ELF-1 (cell line): Measurements from ENCODE around the gene PDLIM7.

ENCODE experiments used
- DNase-seq: peaks from one replicate; pipeline ENCODE4 v3.0.0-alpha.2; 2016; ENCODE audit warnings: low read depth, low spot score

The PDLIM7 gene

GRCh38 chr5:177507596-177508220, 10.3 kb upstream of the PDLIM7 start:
- no peak for DNase-seq

DNA sequence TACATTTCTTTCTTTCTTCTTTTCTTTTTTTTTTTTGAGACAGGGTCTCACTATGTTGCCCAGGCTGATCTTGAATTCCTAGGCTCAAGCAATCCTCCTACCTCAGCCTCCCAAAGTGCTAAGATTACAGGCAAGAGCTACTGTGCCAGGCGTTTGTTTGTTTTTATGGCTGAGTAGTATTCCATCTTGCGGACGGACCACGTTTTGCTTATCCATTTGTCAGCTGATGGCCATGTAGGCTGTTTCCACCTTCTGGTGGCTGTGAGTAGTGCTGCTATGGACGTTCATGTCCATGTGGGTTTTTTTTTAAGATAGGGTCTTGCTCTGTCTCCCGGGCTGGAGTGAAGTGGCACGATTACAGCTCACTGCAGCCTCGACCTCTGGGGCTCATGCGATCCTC, 9.8 kb upstream of the PDLIM7 start:
- DNase-seq, result no peak

DNA sequence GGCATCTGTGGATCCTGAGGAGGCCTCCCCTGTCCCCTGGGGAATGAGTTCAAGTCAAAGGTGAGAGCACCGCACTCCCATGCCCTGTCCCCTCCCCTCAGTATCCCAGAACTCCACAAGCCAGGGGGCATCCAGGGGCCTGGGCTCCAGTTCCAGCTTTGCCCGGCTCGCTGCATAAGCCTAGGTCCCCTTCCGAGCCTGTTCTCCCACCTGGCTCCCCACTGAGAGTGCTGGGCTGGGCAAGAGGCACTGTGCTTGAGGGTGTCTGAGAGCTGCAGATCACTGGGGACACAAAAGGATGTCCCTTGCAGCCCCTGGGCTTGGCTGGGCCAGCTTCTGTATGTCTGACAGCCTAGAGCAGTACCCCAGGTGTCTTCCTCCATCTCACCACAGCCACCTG, 7.7 kb upstream of the PDLIM7 start:
- DNase-seq, result no peak

- DNase-seq, result no peak
These were observed 7.0 kb upstream of the PDLIM7 start for GRCh38 chr5:177504086-177505056.

GRCh38 chr5:177503351-177504085, 6.1 kb upstream of the PDLIM7 start:
- DNase-seq, result no peak

DNA sequence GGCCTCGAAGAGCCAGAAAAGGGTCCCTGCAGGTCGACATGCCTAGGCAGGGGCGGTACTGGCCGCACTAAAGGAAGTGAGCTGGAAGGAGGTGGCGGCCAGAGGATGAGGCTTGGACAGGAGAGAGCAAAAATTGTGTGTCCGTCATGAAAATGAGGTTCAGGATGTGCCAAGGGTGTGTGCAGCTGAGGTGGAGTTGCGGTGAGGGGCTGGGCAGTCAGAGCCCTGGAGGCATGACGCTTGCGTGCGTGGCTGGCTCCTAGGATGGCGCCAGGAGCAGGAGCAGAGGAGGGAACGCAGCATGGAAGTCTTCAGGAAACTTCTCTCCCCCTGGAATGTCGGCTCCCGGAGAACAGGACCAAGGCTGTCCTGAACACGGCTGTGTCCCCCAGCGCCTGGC, 5.5 kb upstream of the PDLIM7 start:
- no peak for DNase-seq

- no peak for DNase-seq
These were observed 4.7 kb upstream of the PDLIM7 start for GRCh38 chr5:177501874-177502678.

GRCh38 chr5:177500685-177501522, 3.5 kb upstream of the PDLIM7 start:
- peak; percentile 91 for DNase-seq

DNA sequence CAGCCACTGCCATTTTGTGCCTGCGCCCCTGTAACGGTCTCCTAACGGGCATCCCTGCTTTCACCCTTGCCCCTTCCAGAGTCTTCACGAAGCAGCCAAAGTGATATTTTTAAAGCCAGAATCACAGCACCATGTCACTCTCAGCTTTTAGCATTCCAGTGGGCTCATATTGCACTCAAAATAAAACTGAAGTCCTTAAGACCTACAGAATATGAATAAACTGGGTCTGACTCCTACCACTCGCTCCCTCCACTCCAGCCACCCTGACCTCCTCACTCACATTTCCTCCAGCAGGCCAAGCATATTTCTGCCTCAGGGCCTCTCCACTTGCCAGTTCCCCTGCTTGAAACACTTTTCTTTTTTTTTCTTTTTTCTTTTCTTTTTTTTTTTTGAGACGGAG, 2.4 kb upstream of the PDLIM7 start:
- DNase-seq, result no peak

DNA sequence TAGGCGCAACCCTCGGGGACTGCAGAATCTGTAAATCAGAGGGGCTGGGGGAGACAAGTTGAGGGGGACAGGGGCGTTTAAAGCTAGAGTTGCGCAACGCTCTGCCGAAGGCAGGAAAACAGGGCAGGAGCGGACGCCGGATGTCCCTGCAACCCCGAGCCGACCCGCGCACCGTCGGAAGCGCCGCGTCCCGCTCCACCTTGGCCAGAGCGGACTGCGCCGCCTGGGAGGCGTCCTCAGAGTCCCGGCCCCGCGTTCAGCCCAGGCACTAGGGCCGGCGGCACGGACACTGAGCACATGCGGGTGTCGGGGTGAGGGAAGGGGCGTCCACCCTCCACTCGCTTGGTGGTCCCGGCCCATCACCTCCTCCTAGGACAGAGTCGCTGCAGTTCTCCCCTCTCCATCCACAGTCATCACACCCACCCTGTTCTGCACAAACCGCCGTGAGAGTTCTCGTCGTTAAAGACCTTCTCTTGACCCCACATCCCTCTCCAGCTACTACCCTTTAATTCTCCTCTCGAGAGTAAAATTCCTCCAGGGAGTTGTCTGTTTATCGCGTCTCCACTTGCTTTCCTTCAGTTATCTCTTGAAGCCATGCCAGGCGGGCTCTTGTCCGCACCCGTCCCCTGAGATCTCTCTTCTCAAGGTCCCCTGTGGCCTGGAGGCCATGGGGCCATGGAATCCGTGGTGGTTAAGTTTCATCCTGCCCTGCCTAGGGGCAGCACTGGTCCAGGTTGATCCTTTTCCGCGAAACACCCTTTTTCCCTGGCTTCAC, 796 bp upstream of the PDLIM7 start:
- no peak for DNase-seq

DNA sequence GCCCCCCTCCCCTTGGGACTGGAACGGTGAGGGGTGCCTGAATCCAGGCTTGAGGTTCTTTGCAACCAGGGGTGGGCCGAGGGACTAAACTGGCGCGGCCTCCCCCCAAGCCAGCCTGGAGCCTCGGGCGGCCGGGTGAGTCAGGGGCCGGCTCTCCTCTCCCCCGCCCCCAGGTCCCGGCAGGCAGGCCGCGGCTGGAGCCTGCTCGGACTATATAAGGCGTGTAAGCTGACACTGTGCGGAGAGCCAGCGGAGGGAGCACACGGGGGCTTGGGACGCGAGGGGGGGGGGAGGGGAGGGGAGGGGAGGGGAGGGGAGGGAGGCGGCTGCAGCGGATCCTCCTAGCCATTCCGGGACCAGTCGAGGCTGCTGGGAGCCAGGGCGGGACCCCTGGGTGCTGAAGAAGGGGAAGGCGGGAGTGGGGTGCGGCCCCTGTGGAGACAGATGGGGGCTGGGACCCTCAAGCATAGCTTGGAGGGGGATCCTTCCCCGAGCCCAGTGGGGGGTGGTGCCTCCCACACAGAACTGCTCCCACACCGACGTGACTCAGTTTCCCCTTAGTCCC, 595 bp downstream of the PDLIM7 start:
- DNase-seq, result peak; percentile 94

GRCh38 chr5:177496070-177496726, 1.2 kb downstream of the PDLIM7 start:
- peak; percentile 71 for DNase-seq

DNA sequence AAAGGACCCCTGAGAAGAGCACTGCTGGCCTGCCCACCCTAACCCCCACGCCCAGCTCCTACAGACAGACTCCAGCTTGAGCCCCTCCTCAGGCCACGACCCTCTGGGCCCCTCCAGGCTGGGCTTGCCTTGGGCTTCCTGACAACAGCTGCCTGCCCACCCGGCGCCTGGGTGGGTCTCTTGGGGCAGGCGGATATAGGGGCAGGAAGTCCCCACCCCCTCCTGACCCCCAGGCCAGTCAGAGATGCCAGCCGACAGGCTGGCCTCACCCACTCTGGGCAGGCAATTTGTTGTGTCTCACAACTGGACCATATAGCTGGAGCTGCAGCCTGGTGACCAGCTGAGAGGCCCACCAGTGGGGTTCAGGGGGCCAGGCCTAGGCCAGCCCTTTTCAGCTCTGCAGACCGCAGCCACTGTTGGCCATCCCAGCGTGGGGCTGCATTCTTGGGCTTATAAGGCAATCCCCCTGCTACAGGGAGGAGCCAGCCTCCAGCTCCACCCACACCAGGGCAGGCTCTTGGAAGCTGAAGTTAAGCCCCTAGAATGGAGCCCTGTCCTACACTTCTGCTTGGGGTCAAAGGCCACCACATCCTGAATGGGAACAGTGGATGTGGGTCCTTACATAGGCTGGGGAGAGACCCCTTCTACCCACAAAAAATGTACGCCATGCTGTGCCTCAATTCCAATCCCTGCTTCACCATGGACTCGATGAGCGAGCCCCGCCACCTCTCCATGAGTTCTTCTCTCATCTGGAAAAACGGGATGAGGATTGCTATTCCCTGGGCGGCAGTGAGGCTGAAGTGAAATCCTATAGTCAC, 2.0 kb downstream of the PDLIM7 start:
- peak; percentile 90 for DNase-seq

DNA sequence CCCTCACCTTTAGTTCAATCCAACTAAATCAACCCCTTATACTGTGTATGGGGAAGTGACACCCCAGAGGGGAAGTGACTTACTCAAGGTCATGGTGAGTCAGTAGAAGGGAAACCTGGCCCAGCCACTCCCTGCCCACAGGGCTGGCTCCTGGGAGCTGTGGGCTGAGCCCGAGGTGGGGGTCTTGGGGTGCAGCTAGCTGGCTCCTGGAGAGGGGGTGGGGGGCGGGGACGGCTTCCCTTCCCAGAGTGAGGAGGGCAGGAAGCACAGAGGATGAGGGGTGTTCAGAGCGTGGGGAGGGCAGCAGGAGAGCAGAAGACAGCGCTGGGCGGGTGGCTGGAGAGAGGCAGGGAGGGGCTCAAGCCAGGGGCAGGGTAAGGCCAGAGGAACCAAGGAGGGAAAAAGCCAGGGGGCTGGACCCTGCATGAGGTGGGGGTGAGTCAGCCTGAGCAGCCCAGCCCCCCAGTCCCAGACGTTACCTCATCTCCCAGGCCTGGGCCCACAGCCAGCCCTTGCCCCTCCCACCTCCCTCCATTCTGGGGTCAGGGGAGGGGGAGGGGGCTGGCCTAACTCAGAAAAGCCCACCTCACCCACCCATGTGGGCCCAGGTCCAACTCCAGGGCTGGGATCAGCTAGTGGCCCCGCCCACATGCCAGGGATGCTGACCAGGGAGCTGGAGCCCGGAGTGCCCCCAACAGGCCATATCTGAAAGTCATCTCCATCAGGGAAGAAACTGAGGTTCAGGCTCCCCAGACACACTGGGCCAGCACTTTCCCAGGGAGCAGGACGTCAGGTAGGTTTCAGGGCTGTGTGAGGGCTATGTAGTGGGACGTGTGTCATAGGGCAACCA, 2.8 kb downstream of the PDLIM7 start:
- DNase-seq, result peak; percentile 80

DNA sequence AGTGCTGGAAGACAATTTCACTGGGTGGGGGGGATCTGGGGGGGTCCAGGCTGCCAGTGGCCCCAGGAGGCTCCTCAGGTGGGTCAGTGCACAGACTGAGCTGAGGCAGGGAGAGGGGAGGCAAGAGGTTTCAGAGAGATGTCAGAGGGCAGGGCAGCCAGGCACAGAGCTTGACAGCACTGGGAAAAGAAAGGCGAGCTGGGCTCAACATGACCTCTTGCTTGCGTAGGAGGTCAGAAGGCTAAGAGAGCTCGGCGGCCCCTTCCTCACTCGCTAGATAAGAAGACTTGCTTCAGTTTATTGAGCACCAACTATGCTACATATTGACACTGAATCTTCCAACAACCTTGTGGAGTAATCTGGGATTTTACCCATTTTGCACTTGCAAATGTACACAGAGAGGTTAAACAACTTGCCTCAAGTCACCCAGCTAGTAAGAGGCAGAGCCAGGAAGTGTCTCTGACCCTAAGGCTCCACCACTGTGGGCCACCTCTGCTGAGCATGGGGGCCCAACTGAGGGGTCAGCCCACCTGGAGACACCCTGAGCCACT, 3.5 kb downstream of the PDLIM7 start:
- DNase-seq, result no peak

- no peak for DNase-seq
These were observed 4.6 kb downstream of the PDLIM7 start for GRCh38 chr5:177492841-177493240.
